ENCODE measurements around the gene KCNJ1.

GRCh38 chr11:128819198-128819597 is 47.9 kb downstream of the KCNJ1 start:
- no peak for TF ChIP-seq CTCF (conservative IDR thresholded peaks at IDR 0.05; ENCODE audit: low read depth, low read length)
- no peak for TF ChIP-seq EZH2 (IDR thresholded peaks at IDR 0.05; ENCODE audit: borderline replicate concordance, low read depth, low read length, poor library complexity, severe bottlenecking)

All from A673 (cell line).